Mesendoderm (in vitro differentiated cells): Measurements from ENCODE around the gene CSAD.

Source experiments
- DNase-seq: peaks from one replicate; pipeline ENCODE4 v3.0.0; 2013
- H2AK5ac ChIP-seq: 2 replicates; pipeline ENCODE4 v1.6.1; 2013; ENCODE audit warnings: low read length, inconsistent platforms
- H2BK120ac ChIP-seq: 2 replicates; pipeline ENCODE4 v1.6.1; 2013; ENCODE audit warnings: low read depth, mild to moderate bottlenecking, low read length, moderate library complexity, mixed read lengths
- H2BK15ac ChIP-seq: replicated peaks from 2 replicates; pipeline ENCODE4 v1.6.1; 2013; ENCODE audit warnings: low read depth, mild to moderate bottlenecking, moderate library complexity
- H2BK5ac ChIP-seq: 2 replicates; pipeline ENCODE4 v1.6.1; 2013; ENCODE audit warnings: low read length, inconsistent platforms
- H3K18ac ChIP-seq: 2 replicates; pipeline ENCODE4 v1.6.1; 2013; ENCODE audit warnings: mild to moderate bottlenecking, low read length, mixed read lengths
- H3K23ac ChIP-seq: one replicate; pipeline ENCODE4 v1.6.1; 2013; ENCODE audit warnings: low read length
- H3K27ac ChIP-seq: 2 replicates; pipeline ENCODE4 v1.5.1; 2013; ENCODE audit warnings: low read depth, mild to moderate bottlenecking, inconsistent platforms, low read length, moderate library complexity
- H3K27me3 ChIP-seq: 2 replicates; pipeline ENCODE4 v1.6.1; 2013; ENCODE audit warnings: low read length, control low read depth, mild to moderate bottlenecking, inconsistent platforms; ENCODE audit not compliant: insufficient read depth, poor library complexity
- H3K36me3 ChIP-seq: 2 replicates; pipeline ENCODE4 v1.6.1; 2013; ENCODE audit warnings: low read length, inconsistent platforms; ENCODE audit not compliant: control insufficient read depth, insufficient read depth
- H3K4ac ChIP-seq: one replicate; pipeline ENCODE4 v1.6.1; 2013; ENCODE audit warnings: low read depth, mild to moderate bottlenecking, low read length, moderate library complexity
- H3K4me1 ChIP-seq: 2 replicates; pipeline ENCODE4 v1.6.1; 2013; ENCODE audit warnings: low read depth, low read length, inconsistent platforms; ENCODE audit not compliant: control insufficient read depth
- H3K4me2 ChIP-seq: 2 replicates; pipeline ENCODE4 v1.6.1; 2013; ENCODE audit warnings: low read length
- H3K4me3 ChIP-seq: 2 replicates; pipeline ENCODE4 v1.5.1; 2013; ENCODE audit warnings: mild to moderate bottlenecking, low read length
- H3K56ac ChIP-seq: one replicate; pipeline ENCODE4 v1.6.1; 2013; ENCODE audit warnings: low read length
- H3K79me1 ChIP-seq: 2 replicates; pipeline ENCODE4 v1.6.1; 2013; ENCODE audit warnings: low read length, inconsistent platforms
- H3K79me2 ChIP-seq: 2 replicates; pipeline ENCODE4 v1.6.1; 2013; ENCODE audit warnings: mild to moderate bottlenecking, low read length; ENCODE audit not compliant: control insufficient read depth, insufficient read depth
- H3K9ac ChIP-seq: 2 replicates; pipeline ENCODE4 v1.6.1; 2013; ENCODE audit warnings: low read length, inconsistent platforms
- H4K5ac ChIP-seq: one replicate; pipeline ENCODE4 v1.6.1; 2013; ENCODE audit warnings: low read length
- H4K8ac ChIP-seq: one replicate; pipeline ENCODE4 v1.6.1; 2013; ENCODE audit warnings: low read depth, mild to moderate bottlenecking, control low read depth, low read length, moderate library complexity
- WGBS: extraction: QIAGEN DNeasy Blood & Tissue Kit; methylation state at CpG from one replicate; pipeline ENCODE4 v1.1.7; 2013; ENCODE audit warnings: low lambda C conversion rate, missing lambda C conversion rate; ENCODE audit not compliant: insufficient coverage; ENCODE audit errors: extremely low coverage; 5-methylcytosine and 5-hydroxymethylcytosine counted together

CSAD gene

GRCh38 chr12:53219292-53219955 is 38.7 kb upstream of the CSAD start:
- H3K4me2 ChIP-seq: peak overlapping the region; percentile 76
- H3K56ac ChIP-seq: peak overlapping the region; percentile 93
- no peak overlapping the region for H2BK15ac ChIP-seq
- H2BK5ac ChIP-seq: peak overlapping the region; percentile 86
- no peak for DNase-seq
- H3K27ac ChIP-seq: no peak overlapping the region
- peak overlapping the region; percentile 52 for H3K18ac ChIP-seq
- H2BK120ac ChIP-seq: no peak overlapping the region
- peaks cover 15% of the 10 kb centered on the region for H3K79me1 ChIP-seq
- WGBS: no CpG with 5 or more reads among the region's 27 CpGs
- H2AK5ac ChIP-seq: peak overlapping the region; percentile 62
- no peak overlapping the region for H3K23ac ChIP-seq
- H4K8ac ChIP-seq: no peak overlapping the region
- H3K36me3 ChIP-seq: no peaks in the 10 kb centered on the region
- peaks cover 51% of the 10 kb centered on the region for H3K4me1 ChIP-seq
- peak overlapping the region; percentile 92 for H3K4me3 ChIP-seq
- peak overlapping the region; percentile 96 for H3K9ac ChIP-seq
- H3K4ac ChIP-seq: peak overlapping the region; percentile 41
- no peaks in the 10 kb centered on the region for H3K27me3 ChIP-seq
- H4K5ac ChIP-seq: peak overlapping the region; percentile 3
- H3K79me2 ChIP-seq: peaks cover 21% of the 10 kb centered on the region

DNA sequence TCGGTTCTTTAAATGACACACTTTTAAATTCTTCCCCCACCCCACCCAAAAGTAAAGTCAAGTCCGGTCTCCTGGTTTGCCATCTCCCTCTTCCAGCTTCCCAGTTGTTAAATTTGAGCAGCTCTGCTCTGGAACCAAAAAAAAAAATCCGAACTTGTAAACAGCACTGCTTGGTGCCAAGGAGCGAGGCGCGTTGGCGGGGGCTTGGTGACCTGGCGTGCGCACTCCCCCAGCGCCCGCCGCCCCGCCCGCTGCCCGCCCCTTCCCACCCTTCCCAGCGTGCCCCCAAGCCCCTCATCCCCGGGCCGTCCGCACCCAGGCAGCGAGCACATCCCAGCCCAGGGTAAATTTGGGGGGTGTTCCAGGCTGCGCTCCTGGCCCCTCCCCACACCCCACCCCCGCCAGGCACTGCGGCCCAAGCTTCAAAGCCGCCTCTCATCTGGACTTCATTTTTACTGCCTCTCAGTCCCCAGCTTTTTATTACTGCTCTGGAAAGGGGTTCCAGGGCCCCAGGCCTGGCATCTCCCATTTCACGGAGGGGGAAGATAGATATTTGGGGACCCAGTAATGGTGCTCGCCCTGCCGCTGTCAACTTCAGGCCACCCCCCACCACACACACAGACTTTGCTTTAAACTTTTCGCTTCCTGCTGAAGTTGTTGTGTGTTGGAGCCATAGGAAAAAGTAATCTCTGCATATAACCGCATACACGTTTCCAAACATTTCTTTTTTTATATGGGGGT is 38.0 kb upstream of the CSAD start:
- no CpG with 5 or more reads among the region's 30 CpGs for WGBS
- Histone ChIP-seq H2BK15ac (no peak overlapping the region), H3K4me1 (peaks cover 50% of the 10 kb centered on the region), H3K79me1 (peaks cover 16% of the 10 kb centered on the region), H3K4me3 (peak overlapping the region; percentile 92), H3K27me3 (no peaks in the 10 kb centered on the region), H3K23ac (no peak overlapping the region), H4K8ac (no peak overlapping the region), H3K56ac (peak overlapping the region; percentile 93), H3K27ac (no peak overlapping the region), H3K4me2 (peak overlapping the region; percentile 76), H4K5ac (no peak overlapping the region), H2AK5ac (peak overlapping the region; percentile 46), H2BK5ac (no peak overlapping the region), H2BK120ac (no peak overlapping the region), H3K18ac (peak overlapping the region; percentile 28), H3K36me3 (peaks cover under 1% of the 10 kb centered on the region), H3K79me2 (peaks cover 21% of the 10 kb centered on the region), H3K9ac (peak overlapping the region; percentile 96), H3K4ac (peak overlapping the region; percentile 16)
- no peak for DNase-seq

- peak overlapping the region; percentile 2 for H3K4me3 ChIP-seq
- no CpG with 5 or more reads among the region's 3 CpGs for WGBS
Observed at GRCh38 chr12:53217931-53218307, 37.2 kb upstream of the CSAD start.

DNA sequence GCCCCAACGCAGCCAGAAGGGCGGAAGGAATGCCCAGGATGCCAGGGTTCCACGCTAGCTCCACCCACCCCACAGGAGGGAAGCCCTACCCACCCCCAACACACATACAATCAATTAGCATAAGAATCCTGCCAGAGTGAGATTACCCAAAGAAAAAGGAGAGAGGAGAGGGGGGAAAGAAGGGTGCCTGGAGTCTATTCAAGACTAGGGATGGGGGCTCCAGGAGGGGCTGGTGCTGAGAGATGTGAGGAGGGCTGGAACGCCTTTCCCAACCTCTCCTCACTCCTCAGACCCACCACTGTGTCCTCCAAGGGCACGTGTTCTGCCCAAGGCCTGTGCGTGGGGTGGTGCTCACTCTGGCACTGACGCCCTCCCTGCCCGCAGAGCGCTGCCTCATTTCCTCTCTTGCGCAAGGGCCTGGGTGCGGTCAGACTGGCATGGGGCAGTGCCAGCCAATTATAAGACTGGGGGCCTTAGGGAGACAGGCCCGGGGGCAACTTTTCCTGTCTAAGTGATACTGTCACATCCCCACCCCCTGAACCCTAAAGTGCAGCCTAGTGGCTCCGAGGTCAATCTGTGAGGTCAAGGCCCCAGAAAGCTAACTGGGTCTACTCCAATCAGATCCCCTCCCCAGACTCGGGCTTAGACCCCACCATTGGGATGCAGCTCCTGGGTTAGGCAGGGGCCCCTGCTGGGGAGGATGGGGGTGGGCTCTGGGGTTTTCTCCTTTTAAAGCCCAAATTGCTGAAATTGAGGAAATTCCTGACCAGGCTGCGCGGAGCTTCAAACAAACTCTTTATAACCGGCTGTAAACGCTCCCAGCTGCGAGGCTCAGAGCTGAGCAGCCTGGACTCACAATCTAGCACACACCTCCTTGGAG is 36.6 kb upstream of the CSAD start:
- Histone ChIP-seq H3K79me1 (peaks cover 18% of the 10 kb centered on the region), H3K27ac (peak overlapping the region; percentile 40), H2BK5ac (peak overlapping the region; percentile 93), H2AK5ac (peak overlapping the region; percentile 88), H3K56ac (peak overlapping the region; percentile 93), H4K8ac (peak overlapping the region; percentile 87), H3K4me1 (peaks cover 44% of the 10 kb centered on the region), H3K18ac (peak overlapping the region; percentile 28), H3K36me3 (peaks cover 6% of the 10 kb centered on the region), H3K27me3 (no peaks in the 10 kb centered on the region), H3K4me2 (peak overlapping the region; percentile 71), H4K5ac (no peak overlapping the region), H3K4ac (peak overlapping the region; percentile 5), H3K9ac (peak overlapping the region; percentile 82), H3K79me2 (peaks cover 21% of the 10 kb centered on the region), H2BK120ac (peak overlapping the region; percentile 16), H3K23ac (peak overlapping the region; percentile 98), H3K4me3 (peak overlapping the region; percentile 2), H2BK15ac (no peak overlapping the region)
- no CpG with 5 or more reads among the region's 19 CpGs for WGBS
- DNase-seq: peak; percentile 80

More at GRCh38 chr12:53217931-53218307, 37.2 kb upstream of the CSAD start:
- Histone ChIP-seq H3K4ac (peak overlapping the region; percentile 5), H3K27ac (peak overlapping the region; percentile 40), H4K8ac (no peak overlapping the region), H2AK5ac (peak overlapping the region; percentile 88), H3K27me3 (no peaks in the 10 kb centered on the region), H2BK120ac (no peak overlapping the region), H3K4me1 (peaks cover 48% of the 10 kb centered on the region), H3K56ac (peak overlapping the region; percentile 93), H3K79me2 (peaks cover 21% of the 10 kb centered on the region), H2BK5ac (peak overlapping the region; percentile 66), H3K23ac (peak overlapping the region; percentile 98), H4K5ac (no peak overlapping the region), H3K79me1 (peaks cover 17% of the 10 kb centered on the region), H3K36me3 (peaks cover 3% of the 10 kb centered on the region), H3K4me2 (peak overlapping the region; percentile 71), H3K9ac (peak overlapping the region; percentile 82), H3K18ac (peak overlapping the region; percentile 28), H2BK15ac (no peak overlapping the region)
- no peak for DNase-seq

GRCh38 chr12:53215497-53215896 is 34.8 kb upstream of the CSAD start:
- Histone ChIP-seq H4K8ac (no peak overlapping the region), H3K4me3 (no peak overlapping the region), H3K56ac (peak overlapping the region; percentile 66), H3K36me3 (peaks cover 10% of the 10 kb centered on the region), H3K4me2 (no peak overlapping the region), H3K4ac (no peak overlapping the region), H3K27ac (peak overlapping the region; percentile 16), H2BK5ac (peak overlapping the region; percentile 91), H3K18ac (no peak overlapping the region), H3K27me3 (no peaks in the 10 kb centered on the region), H4K5ac (peak overlapping the region; percentile 7), H3K79me1 (peaks cover 18% of the 10 kb centered on the region), H2AK5ac (peak overlapping the region; percentile 88), H3K23ac (peak overlapping the region; percentile 1), H3K79me2 (peaks cover 21% of the 10 kb centered on the region), H2BK15ac (no peak overlapping the region), H3K9ac (peak overlapping the region; percentile 3), H2BK120ac (no peak overlapping the region), H3K4me1 (peaks cover 44% of the 10 kb centered on the region)
- DNase-seq: no peak
- no CpG with 5 or more reads among the region's 8 CpGs for WGBS
